Liver (tissue), 9 donors: ENCODE data around the gene USP25. TPM values are rescaled to one million over a fixed set of nuclear protein-coding genes. Genes with fewer than 3 reads are reported as not detected.

Experiments
- DNase-seq: peaks from one replicate; pipeline ENCODE4 v3.0.0-alpha.2; 2017; ENCODE audit warnings: low spot score
- H3K27ac ChIP-seq, 2 donors: one replicate each; pipeline ENCODE4 v1.7.0; 2013; ENCODE audit warnings: inconsistent platforms in 2 of 2, low read length in 2 of 2, control low read depth in 1 of 2, low read depth in 1 of 2, mild to moderate bottlenecking in 1 of 2
- H3K27me3 ChIP-seq, 4 donors: one replicate each; pipeline versions ENCODE4 v1.6.1 to v1.7.0; 2013; ENCODE audit warnings: low read length in 3 of 4, inconsistent platforms in 1 of 4, mild to moderate bottlenecking in 1 of 4, moderate library complexity in 1 of 4; ENCODE audit not compliant: control insufficient read depth in 4 of 4, insufficient read depth in 4 of 4
- H3K36me3 ChIP-seq, 4 donors: one replicate each; pipeline versions ENCODE4 v1.6.1 to v1.7.0; 2013; ENCODE audit warnings: low read length in 3 of 4, mild to moderate bottlenecking in 3 of 4, low read depth in 1 of 4, moderate library complexity in 1 of 4; ENCODE audit not compliant: control insufficient read depth in 4 of 4, insufficient read depth in 3 of 4
- H3K4me1 ChIP-seq, 4 donors: one replicate each; pipeline versions ENCODE4 v1.6.1 to v1.7.0; 2013; ENCODE audit warnings: low read length in 3 of 4, mild to moderate bottlenecking in 3 of 4, moderate library complexity in 1 of 4; ENCODE audit not compliant: control insufficient read depth in 4 of 4, insufficient read depth in 4 of 4
- H3K4me3 ChIP-seq, 3 donors: one replicate each; pipeline versions ENCODE4 v1.6.1 to v1.7.0; 2013; ENCODE audit warnings: low read length in 3 of 3, control low read depth in 1 of 3, low read depth in 1 of 3, mild to moderate bottlenecking in 1 of 3
- H3K9ac ChIP-seq, 2 donors: one replicate each; pipeline ENCODE4 v1.7.0; 2013; ENCODE audit warnings: low read length in 2 of 2, mild to moderate bottlenecking in 2 of 2, moderate library complexity in 2 of 2, control low read depth in 1 of 2, low read depth in 1 of 2
- H3K9me3 ChIP-seq, 4 donors: one replicate each; pipeline versions ENCODE4 v1.6.1 to v1.7.0; 2013; ENCODE audit warnings: low read length in 3 of 4; ENCODE audit not compliant: control insufficient read depth in 4 of 4
- CTCF ChIP-seq: fragments of 150-350 bp; IDR thresholded peaks from 2 replicates; pipeline ENCODE4 v1.5.1; 2017; ENCODE audit warnings: improper control_type of control experiment, low read depth, low read length; ENCODE audit not compliant: missing input control
- FOXA1 ChIP-seq: IDR thresholded peaks from 2 replicates; pipeline ENCODE4 v1.6.1; 2016; ENCODE audit warnings: antibody characterized with exemption
- FOXA2 ChIP-seq: IDR thresholded peaks from 2 replicates; pipeline ENCODE4 v1.6.1; 2016; ENCODE audit warnings: antibody characterized with exemption
- GABPA ChIP-seq, 2 donors: IDR thresholded peaks in 1 of 2; conservative IDR thresholded peaks in 1 of 2; 2 replicates each; pipeline ENCODE4 v1.6.1; 2016; ENCODE audit warnings: antibody characterized with exemption in 2 of 2, mild to moderate bottlenecking in 1 of 2, moderate library complexity in 1 of 2
- HNF4A ChIP-seq, 2 donors: conservative IDR thresholded peaks; 2 replicates each; pipeline ENCODE4 v1.6.1; 2016; ENCODE audit warnings: antibody characterized with exemption in 2 of 2, mild to moderate bottlenecking in 2 of 2
- HNF4G ChIP-seq: IDR thresholded peaks from 2 replicates; pipeline ENCODE4 v1.6.1; 2016; ENCODE audit warnings: antibody characterized with exemption
- JUND ChIP-seq, 2 donors: IDR thresholded peaks; 2 replicates each; pipeline ENCODE4 v1.6.1; 2016; ENCODE audit warnings: antibody characterized with exemption in 2 of 2
- NR2F2 ChIP-seq: IDR thresholded peaks from 2 replicates; pipeline ENCODE4 v1.6.1; 2016; ENCODE audit warnings: antibody characterized with exemption
- REST ChIP-seq: IDR thresholded peaks from 2 replicates; pipeline ENCODE4 v1.6.1; 2016; ENCODE audit warnings: antibody characterized with exemption, mild to moderate bottlenecking
- RXRA ChIP-seq, 2 donors: IDR thresholded peaks; 2 replicates each; pipeline ENCODE4 v1.6.1; 2017 to 2018; ENCODE audit warnings: antibody characterized with exemption in 2 of 2, mild to moderate bottlenecking in 1 of 2
- SP1 ChIP-seq: IDR thresholded peaks from 2 replicates; pipeline ENCODE4 v1.6.1; 2018; ENCODE audit warnings: antibody characterized with exemption, mild to moderate bottlenecking
- TAF1 ChIP-seq: conservative IDR thresholded peaks from 2 replicates; pipeline ENCODE4 v1.6.1; 2016; ENCODE audit warnings: antibody characterized with exemption, mild to moderate bottlenecking
- YY1 ChIP-seq: IDR thresholded peaks from 2 replicates; pipeline ENCODE4 v1.6.1; 2016; ENCODE audit warnings: antibody characterized with exemption, mild to moderate bottlenecking
- WGBS: extraction: QIAGEN DNeasy Blood & Tissue Kit; methylation state at CpG from one replicate; pipeline ENCODE4 v1.1.7; 2013; 5-methylcytosine and 5-hydroxymethylcytosine counted together
- polyA plus RNA-seq, 2 donors: library from polyadenylated mRNA; stranded (reverse) in 1 of 2; unstranded in 1 of 2; fragments of 200-250 nt in 1 of 2; fragments of >200 nt in 1 of 2; fragmentation: Nextera tagmentation in 1 of 2; extraction: Ambion mirVana in 1 of 2; gene quantifications; one replicate each; pipeline versions ENCODE4 v1.2.1 to v1.2.3, GENCODE V29; 2013 to 2015
- total RNA-seq, 2 donors: library from RNA; depleted of rRNA; stranded (reverse); fragments of >200 nt; gene quantifications; one replicate each; pipeline ENCODE4 v1.2.3, GENCODE V29; 2014
- TF ChIP-seq, protein P1 (sequence below): IDR thresholded peaks from 2 replicates; pipeline ENCODE4 v1.6.1; 2016; ENCODE audit warnings: antibody characterized with exemption
- TF ChIP-seq, protein P2 (sequence below): IDR thresholded peaks from 2 replicates; pipeline ENCODE4 v1.6.1; 2016; ENCODE audit warnings: antibody characterized with exemption
- TF ChIP-seq, protein P3 (sequence below): IDR thresholded peaks from 2 replicates; pipeline ENCODE4 v1.6.1; 2016; ENCODE audit warnings: antibody characterized with exemption
- donor health status: healthy.
- donor health status: healthy.
- donor health status: healthy.
- donor health status: healthy.
- donor health status: healthy.

Gene USP25
- total and polyA plus RNA-seq, 4 donors, result 6.0 to 26.7 (median 15.3) TPM

DNA sequence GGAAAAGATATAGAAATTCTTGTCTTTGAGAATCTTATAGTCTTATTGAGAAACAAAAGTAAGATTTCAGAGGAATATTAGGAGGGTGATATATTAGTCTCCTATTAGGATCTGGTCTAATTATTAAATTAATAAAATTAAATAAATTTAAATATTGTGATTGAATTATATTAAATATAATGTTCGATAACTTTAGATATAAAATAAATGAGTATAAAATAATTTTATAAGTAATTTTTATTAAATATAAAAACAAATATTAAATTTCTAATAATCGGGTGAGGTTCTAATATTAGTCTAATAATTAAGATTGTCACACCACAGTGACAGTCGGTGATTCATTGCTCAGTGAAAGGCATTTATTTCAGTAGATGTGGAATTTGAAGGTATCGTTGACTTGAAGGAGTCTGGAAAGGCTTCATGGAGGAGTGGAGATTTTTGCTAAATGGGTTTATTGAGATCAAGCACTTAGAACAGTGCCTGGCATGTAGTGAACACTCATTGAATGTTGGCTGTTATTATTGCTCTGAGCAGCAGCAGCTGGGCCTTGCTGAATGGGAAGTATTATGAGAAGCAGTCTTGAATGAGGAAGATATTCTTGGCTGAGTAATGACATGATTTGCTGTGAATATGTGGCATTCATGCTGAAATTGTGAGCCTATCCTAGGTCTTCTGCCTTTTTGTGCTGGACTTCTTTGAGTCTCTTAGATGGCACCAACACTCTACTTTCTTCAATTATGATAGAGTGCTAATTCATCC lies 74.6 kb downstream of the USP25 start:
- Histone ChIP-seq H3K9ac (no peak overlapping the region), H3K27me3 (no peaks in the 10 kb centered on the region), H3K4me1 (no peaks in the 10 kb centered on the region), H3K36me3 (peaks cover 0 to 6% (median 2%) of the 10 kb centered on the region in 4 donors), H3K9me3 (no peaks in the 10 kb centered on the region), H3K4me3 (no peak overlapping the region), H3K27ac (no peak overlapping the region)
- 99% methylated on average over 4 of the region's 4 CpGs for WGBS
- no peak for DNase-seq
- TF ChIP-seq SP1, result no peak
- TF ChIP-seq, protein P1, sequence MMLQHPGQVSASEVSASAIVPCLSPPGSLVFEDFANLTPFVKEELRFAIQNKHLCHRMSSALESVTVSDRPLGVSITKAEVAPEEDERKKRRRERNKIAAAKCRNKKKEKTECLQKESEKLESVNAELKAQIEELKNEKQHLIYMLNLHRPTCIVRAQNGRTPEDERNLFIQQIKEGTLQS, result no peak
- no peak for TF ChIP-seq YY1
- no peak for TF ChIP-seq HNF4A (conservative IDR thresholded peaks at IDR 0.05)
- no peak for TF ChIP-seq JUND (IDR thresholded peaks at IDR 0.05)
- TF ChIP-seq HNF4G, result no peak
- no peak for TF ChIP-seq GABPA (IDR thresholded peaks at IDR 0.05 in 1 of 2, conservative IDR thresholded peaks at IDR 0.05 in 1 of 2)
- no peak for TF ChIP-seq FOXA1
- TF ChIP-seq, protein P2, sequence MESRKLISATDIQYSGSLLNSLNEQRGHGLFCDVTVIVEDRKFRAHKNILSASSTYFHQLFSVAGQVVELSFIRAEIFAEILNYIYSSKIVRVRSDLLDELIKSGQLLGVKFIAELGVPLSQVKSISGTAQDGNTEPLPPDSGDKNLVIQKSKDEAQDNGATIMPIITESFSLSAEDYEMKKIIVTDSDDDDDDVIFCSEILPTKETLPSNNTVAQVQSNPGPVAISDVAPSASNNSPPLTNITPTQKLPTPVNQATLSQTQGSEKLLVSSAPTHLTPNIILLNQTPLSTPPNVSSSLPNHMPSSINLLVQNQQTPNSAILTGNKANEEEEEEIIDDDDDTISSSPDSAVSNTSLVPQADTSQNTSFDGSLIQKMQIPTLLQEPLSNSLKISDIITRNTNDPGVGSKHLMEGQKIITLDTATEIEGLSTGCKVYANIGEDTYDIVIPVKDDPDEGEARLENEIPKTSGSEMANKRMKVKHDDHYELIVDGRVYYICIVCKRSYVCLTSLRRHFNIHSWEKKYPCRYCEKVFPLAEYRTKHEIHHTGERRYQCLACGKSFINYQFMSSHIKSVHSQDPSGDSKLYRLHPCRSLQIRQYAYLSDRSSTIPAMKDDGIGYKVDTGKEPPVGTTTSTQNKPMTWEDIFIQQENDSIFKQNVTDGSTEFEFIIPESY, result no peak
- TF ChIP-seq NR2F2, result no peak
- no peak for TF ChIP-seq TAF1
- no peak for TF ChIP-seq CTCF
- no peak for TF ChIP-seq REST

DNA sequence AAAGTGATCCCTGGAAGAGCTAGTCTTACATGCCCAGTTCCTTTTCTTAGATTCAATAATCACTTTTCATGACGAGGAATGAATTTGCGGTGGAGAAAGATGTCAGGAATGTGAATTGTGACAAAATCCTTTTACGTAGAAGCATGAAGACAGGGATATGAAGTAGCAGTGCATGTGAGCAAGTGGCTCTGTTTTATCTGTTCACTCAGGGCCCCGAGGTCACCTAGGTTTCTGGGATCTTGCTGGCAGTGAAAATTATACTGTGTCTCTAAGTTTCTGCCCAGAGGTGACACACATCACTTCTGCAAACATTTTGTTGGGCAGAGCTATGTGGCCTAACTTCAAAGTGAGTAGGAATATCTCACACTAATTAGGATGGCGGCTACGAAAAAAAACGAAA lies 79.3 kb downstream of the USP25 start:
- H3K36me3 ChIP-seq, result peaks cover 0 to 6% (median 2%) of the 10 kb centered on the region in 4 donors
- H3K9ac ChIP-seq, result no peak overlapping the region
- 92% methylated on average over 7 of the region's 7 CpGs for WGBS
- TF ChIP-seq SP1 (no peak), HNF4A (conservative IDR thresholded peaks at IDR 0.05) (no peak), REST (no peak), RXRA (IDR thresholded peaks at IDR 0.05) (no peak), YY1 (no peak), TAF1 (no peak), FOXA2 (no peak), NR2F2 (no peak)
- TF ChIP-seq, protein P3, sequence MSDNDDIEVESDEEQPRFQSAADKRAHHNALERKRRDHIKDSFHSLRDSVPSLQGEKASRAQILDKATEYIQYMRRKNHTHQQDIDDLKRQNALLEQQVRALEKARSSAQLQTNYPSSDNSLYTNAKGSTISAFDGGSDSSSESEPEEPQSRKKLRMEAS, result no peak
- TF ChIP-seq, protein P1, result no peak
- TF ChIP-seq, protein P2, result no peak
- H3K27ac ChIP-seq, result no peak overlapping the region
- no peak overlapping the region for H3K4me3 ChIP-seq
- no peaks in the 10 kb centered on the region for H3K9me3 ChIP-seq
- no peaks in the 10 kb centered on the region for H3K4me1 ChIP-seq
- no peaks in the 10 kb centered on the region for H3K27me3 ChIP-seq
- no peak for DNase-seq
